CD4-positive, alpha-beta T cell (primary cell): Measurements from ENCODE around the gene PARK7. TPM values are rescaled to one million over a fixed set of nuclear protein-coding genes. Genes with fewer than 3 reads are reported as not detected.

Experiments
- ATAC-seq: fragments of 200-7000 bp; cut with Tn5 transposase; one replicate; pipeline ENCODE4 v1.10.0; 2022; ENCODE audit warnings: mild to moderate bottlenecking; ENCODE audit not compliant: poor library complexity
- CTCF ChIA-PET: fragments of 350-600 bp; sonication (Branson Sonifier 250); formaldehyde crosslinking; loops from one replicate; lab custom pipeline; 2021; ENCODE audit warnings: antibody characterized with exemption, inconsistent platforms; lab: Charles Lee
- POLR2A ChIA-PET: fragments of 350-600 bp; sonication (Branson Sonifier 250); formaldehyde crosslinking; loops from one replicate; lab custom pipeline; 2021; ENCODE audit warnings: antibody characterized with exemption, inconsistent platforms; lab: Charles Lee
- DNase-seq, 14 experiments: peaks; one replicate each; pipeline ENCODE4 v3.0.0-alpha.2; 2013 to 2020; ENCODE audit warnings: mixed read lengths in 2 of 14
- H3K27ac ChIP-seq, 2 donors: one replicate each; pipeline versions ENCODE4 v1.5.1 to v1.7.0; 2013; ENCODE audit warnings: low read length in 2 of 2, low read depth in 1 of 2, mild to moderate bottlenecking in 1 of 2
- H3K27me3 ChIP-seq, 2 experiments: 1 replicate in 1 of 2; 2 replicates in 1 of 2; pipeline versions ENCODE4 v1.6.1 to v1.7.0; 2013; ENCODE audit warnings: low read length in 2 of 2, control low read depth in 1 of 2, mild to moderate bottlenecking in 1 of 2, moderate library complexity in 1 of 2; ENCODE audit not compliant: insufficient read depth in 2 of 2, control insufficient read depth in 1 of 2
- H3K36me3 ChIP-seq: one replicate; pipeline ENCODE4 v1.6.1; 2013; ENCODE audit warnings: low read length, control low read depth; ENCODE audit not compliant: insufficient read depth
- H3K4me1 ChIP-seq: one replicate; pipeline ENCODE4 v1.6.1; 2013; ENCODE audit warnings: low read length, control low read depth; ENCODE audit not compliant: insufficient read depth
- H3K4me3 ChIP-seq: one replicate; pipeline ENCODE4 v1.5.1; 2013; ENCODE audit warnings: mild to moderate bottlenecking, low read length, moderate library complexity
- H3K9me3 ChIP-seq, 2 experiments: 1 replicate in 1 of 2; 2 replicates in 1 of 2; pipeline versions ENCODE4 v1.6.1 to v1.7.0; 2013; ENCODE audit warnings: low read length in 2 of 2, mild to moderate bottlenecking in 2 of 2, control low read depth in 1 of 2, moderate library complexity in 1 of 2; ENCODE audit not compliant: control insufficient read depth in 1 of 2, insufficient read depth in 1 of 2
- H3K27ac Mint-ChIP-seq: one replicate; pipeline ENCODE4 v1.8.0; 2020; ENCODE audit warnings: mixed read lengths
- H3K27me3 Mint-ChIP-seq: one replicate; pipeline ENCODE4 v1.8.0; 2021; ENCODE audit warnings: mixed read lengths
- H3K36me3 Mint-ChIP-seq: one replicate; pipeline ENCODE4 v1.8.0; 2021; ENCODE audit warnings: low read depth, mixed read lengths
- H3K4me1 Mint-ChIP-seq: one replicate; pipeline ENCODE4 v1.8.0; 2021; ENCODE audit warnings: low read depth, mixed read lengths
- H3K4me3 Mint-ChIP-seq: one replicate; pipeline ENCODE4 v1.8.0; 2020; ENCODE audit warnings: mild to moderate bottlenecking, mixed read lengths
- H3K9me3 Mint-ChIP-seq: one replicate; pipeline ENCODE4 v1.8.0; 2020; ENCODE audit warnings: mixed read lengths
- CTCF ChIP-seq: fragments of 200-600 bp; IDR thresholded peaks from one replicate; pipeline ENCODE4 v1.8.0; 2022; ENCODE audit warnings: antibody characterized with exemption, mild to moderate bottlenecking
- intact Hi-C, 2 experiments: fragments of 100-400 bp; cut with DNase I in 1 of 2; cut with micrococcal nuclease in 1 of 2; formaldehyde crosslinking; loops; one replicate each; pipeline versions ENCODE4 v1.15.1 to v1.9.0; 2023 to 2025; cut with DNase I, micrococcal nuclease
- total RNA-seq, 174 experiments: library from RNA in 2 of 174; stranded (reverse) in 2 of 174; gene quantifications; one replicate each; pipeline ENCODE4 v1.2.3 and lab custom pipeline; 2021 to 2026

Gene PARK7
- total RNA-seq, 2 experiments from 2014 or later = 57.7 to 62.4 TPM

GRCh38 chr1:7953850-7954609, 7.5 kb upstream of the PARK7 start:
- peaks cover 43% of the 10 kb centered on the region for H3K4me1 ChIP-seq
- peak overlapping the region; percentile 83 to 93 for H3K27ac ChIP-seq
- TF ChIP-seq CTCF = no peak
- no peaks in the 10 kb centered on the region for H3K9me3 ChIP-seq
- no peaks in the 10 kb centered on the region for H3K27me3 ChIP-seq
- peak overlapping the region; percentile 93 for H3K4me3 Mint-ChIP-seq
- H3K27ac Mint-ChIP-seq = peak overlapping the region; percentile 89
- H3K36me3 ChIP-seq = no peaks in the 10 kb centered on the region
- peak; percentile 31 to 88 (median 66) for DNase-seq
- intact Hi-C loops = loop anchor here in 1 of 2 experiments (10.0 kb wide), 1 partner anchor 169 kb away; the partner anchor contains the start of gene PER3
- peak overlapping the region; percentile 88 for H3K4me3 ChIP-seq
- no peaks in the 10 kb centered on the region for H3K36me3 Mint-ChIP-seq
- peak; percentile 59 for ATAC-seq
- ChIA-PET CTCF (no interaction called here), POLR2A (interaction anchor here (1.1 kb wide), 1 partner anchor 11 kb away, joined by 4 read pairs; no protein-coding TSS in a partner anchor)
- H3K27me3 Mint-ChIP-seq = no peaks in the 10 kb centered on the region
- no peaks in the 10 kb centered on the region for H3K9me3 Mint-ChIP-seq
- peaks cover 46% of the 10 kb centered on the region for H3K4me1 Mint-ChIP-seq

- TF ChIP-seq CTCF = no peak
- Histone ChIP-seq H3K27ac (peak overlapping the region; percentile 83 to 93), H3K36me3 (no peaks in the 10 kb centered on the region), H3K4me1 (peaks cover 38% of the 10 kb centered on the region), H3K9me3 (no peaks in the 10 kb centered on the region), H3K27me3 (no peaks in the 10 kb centered on the region), H3K4me3 (peak overlapping the region; percentile 88)
- POLR2A ChIA-PET = interaction anchor here (1.1 kb wide), 1 partner anchor 11 kb away, joined by 4 read pairs; no protein-coding TSS in a partner anchor
- DNase-seq (no peak), ATAC-seq (no peak)
- CTCF ChIA-PET = no interaction called here
- Mint-ChIP-seq H3K9me3 (no peaks in the 10 kb centered on the region), H3K36me3 (no peaks in the 10 kb centered on the region), H3K27me3 (no peaks in the 10 kb centered on the region), H3K27ac (peak overlapping the region; percentile 89), H3K4me1 (peaks cover 46% of the 10 kb centered on the region), H3K4me3 (peak overlapping the region; percentile 93)
- intact Hi-C loops = loop anchor here in 1 of 2 experiments (5.0 to 10.0 kb wide), 3 partner anchors 170 to 1962 kb away; partner anchors contain the start of genes NPHP4 and PER3
Measured at GRCh38 chr1:7954683-7955082, 6.8 kb upstream of the PARK7 start.

- Histone ChIP-seq H3K27ac (no peak overlapping the region), H3K4me3 (no peak overlapping the region), H3K9me3 (no peaks in the 10 kb centered on the region), H3K36me3 (no peaks in the 10 kb centered on the region), H3K4me1 (peaks cover 44% of the 10 kb centered on the region), H3K27me3 (no peaks in the 10 kb centered on the region)
- Mint-ChIP-seq H3K27ac (peak overlapping the region; percentile 59), H3K36me3 (peaks cover 6% of the 10 kb centered on the region), H3K4me1 (peaks cover 54% of the 10 kb centered on the region), H3K4me3 (peak overlapping the region; percentile 82), H3K9me3 (no peaks in the 10 kb centered on the region), H3K27me3 (no peaks in the 10 kb centered on the region)
- DNase-seq = no peak
- ATAC-seq = no peak
- TF ChIP-seq CTCF = no peak
- intact Hi-C loops = loop anchor here in 1 of 2 experiments (5.0 to 10.0 kb wide), 3 partner anchors 172 to 1964 kb away; partner anchors contain the start of genes NPHP4 and PER3
- POLR2A ChIA-PET = interaction anchor here (0.6 kb wide), 1 partner anchor 116 kb away, joined by 5 read pairs; no protein-coding TSS in a partner anchor
- CTCF ChIA-PET = no interaction called here
Measured at GRCh38 chr1:7956218-7957032, 5.1 kb upstream of the PARK7 start.
